Lung (tissue), 16 donors: Measurements from ENCODE around the gene TNC. TPM values are rescaled to one million over a fixed set of nuclear protein-coding genes. Genes with fewer than 3 reads are reported as not detected.

Source experiments
- ATAC-seq: fragments of 200-7000 bp; cut with Tn5 transposase; one replicate; pipeline ENCODE4 v1.9.1; 2020; ENCODE audit warnings: moderate number of reproducible peaks; ENCODE audit not compliant: insufficient read depth, low FRiP score
- DNase-seq, 3 donors: peaks; one replicate each; pipeline ENCODE4 v3.0.0-alpha.2; 2013 to 2017
- H3K27ac ChIP-seq, 2 donors: one replicate each; pipeline ENCODE4 v1.5.1; 2013; ENCODE audit warnings: mild to moderate bottlenecking in 2 of 2, moderate library complexity in 2 of 2, control low read depth in 1 of 2, inconsistent platforms in 1 of 2, low read depth in 1 of 2, low read length in 1 of 2
- H3K27me3 ChIP-seq, 3 donors: one replicate each; pipeline ENCODE4 v1.5.1; 2013; ENCODE audit warnings: low read length in 2 of 3; ENCODE audit not compliant: control insufficient read depth in 3 of 3, insufficient read depth in 3 of 3
- H3K36me3 ChIP-seq, 4 donors: one replicate each; pipeline ENCODE4 v1.5.1; 2013; ENCODE audit warnings: low read length in 4 of 4, mild to moderate bottlenecking in 1 of 4, moderate library complexity in 1 of 4; ENCODE audit not compliant: control insufficient read depth in 4 of 4, insufficient read depth in 4 of 4
- H3K4me1 ChIP-seq, 5 donors: one replicate each; pipeline ENCODE4 v1.5.1; 2013; ENCODE audit warnings: low read length in 5 of 5, mild to moderate bottlenecking in 2 of 5, moderate library complexity in 1 of 5; ENCODE audit not compliant: control insufficient read depth in 5 of 5, insufficient read depth in 5 of 5
- H3K4me3 ChIP-seq: one replicate; pipeline ENCODE4 v1.5.1; 2013; ENCODE audit warnings: mild to moderate bottlenecking, control low read depth, moderate library complexity
- H3K9ac ChIP-seq, 2 donors: one replicate each; pipeline ENCODE4 v1.5.1; 2013; ENCODE audit warnings: low read length in 2 of 2, control low read depth in 1 of 2; ENCODE audit not compliant: insufficient read depth in 1 of 2
- H3K9me3 ChIP-seq, 4 donors: one replicate each; pipeline ENCODE4 v1.5.1; 2013; ENCODE audit warnings: low read length in 3 of 4, mild to moderate bottlenecking in 1 of 4, moderate library complexity in 1 of 4; ENCODE audit not compliant: control insufficient read depth in 4 of 4, insufficient read depth in 3 of 4
- WGBS, 2 donors: extraction: QIAGEN DNeasy Blood & Tissue Kit; methylation state at CpG; one replicate each; pipeline ENCODE4 v1.1.7; 2013; 5-methylcytosine and 5-hydroxymethylcytosine counted together
- long read RNA-seq, 5 donors: transcript quantifications; one replicate each; lab custom pipeline, GENCODE V29; 2026
- polyA plus RNA-seq, 2 donors: library from polyadenylated mRNA; stranded (reverse); fragments of 200-250 nt; gene quantifications; one replicate each; pipeline ENCODE4 v1.2.1, GENCODE V29; 2013
- total RNA-seq, 2 donors: library from RNA; depleted of rRNA in 1 of 2; stranded (reverse); fragments of >200 nt in 1 of 2; gene quantifications; one replicate each; pipeline ENCODE4 v1.2.1, GENCODE V29; 2014 to 2021
- TF ChIP-seq, protein P1 (sequence below): IDR thresholded peaks from 2 replicates; pipeline ENCODE4 v1.5.1; 2012; ENCODE audit warnings: mild to moderate bottlenecking; ENCODE audit errors: control extremely low read depth, extremely low read depth
- donor health status: control.
- donor health status: control.
- donor health status: Bipolar disorder and iron deficiency.
- donor health status: healthy.
- donor health status: DM: yes; HTN: yes; CAD: no.

TNC gene
- 100 to 1,000 TPM in 1 of 2 donors, 10 to 100 TPM in 1; 45.2 to 242 TPM for total RNA-seq
- 100 to 1,000 TPM in 1 of 2 donors, 1 to 10 TPM in 1; 3.9 to 116 TPM for polyA plus RNA-seq
- long read RNA-seq, donor 1, full-length matches to known transcripts: 1 of 18 reads
- long read RNA-seq, donor 1, partial matches to known transcripts: 17 of 18 reads
- long read RNA-seq, donor 1, other reads (novel, unspliced or antisense): 0 of 18 reads
- long read RNA-seq, donor 2, partial matches to known transcripts: 6 of 6 reads
- long read RNA-seq, donor 2, other reads (novel, unspliced or antisense): 0 of 6 reads
- long read RNA-seq, donor 3: 0 reads
- long read RNA-seq, donor 4, partial matches to known transcripts: 5 of 5 reads
- long read RNA-seq, donor 4, other reads (novel, unspliced or antisense): 0 of 5 reads
- long read RNA-seq, donor 5, partial matches to known transcripts: 6 of 6 reads
- long read RNA-seq, donor 5, other reads (novel, unspliced or antisense): 0 of 6 reads

DNA sequence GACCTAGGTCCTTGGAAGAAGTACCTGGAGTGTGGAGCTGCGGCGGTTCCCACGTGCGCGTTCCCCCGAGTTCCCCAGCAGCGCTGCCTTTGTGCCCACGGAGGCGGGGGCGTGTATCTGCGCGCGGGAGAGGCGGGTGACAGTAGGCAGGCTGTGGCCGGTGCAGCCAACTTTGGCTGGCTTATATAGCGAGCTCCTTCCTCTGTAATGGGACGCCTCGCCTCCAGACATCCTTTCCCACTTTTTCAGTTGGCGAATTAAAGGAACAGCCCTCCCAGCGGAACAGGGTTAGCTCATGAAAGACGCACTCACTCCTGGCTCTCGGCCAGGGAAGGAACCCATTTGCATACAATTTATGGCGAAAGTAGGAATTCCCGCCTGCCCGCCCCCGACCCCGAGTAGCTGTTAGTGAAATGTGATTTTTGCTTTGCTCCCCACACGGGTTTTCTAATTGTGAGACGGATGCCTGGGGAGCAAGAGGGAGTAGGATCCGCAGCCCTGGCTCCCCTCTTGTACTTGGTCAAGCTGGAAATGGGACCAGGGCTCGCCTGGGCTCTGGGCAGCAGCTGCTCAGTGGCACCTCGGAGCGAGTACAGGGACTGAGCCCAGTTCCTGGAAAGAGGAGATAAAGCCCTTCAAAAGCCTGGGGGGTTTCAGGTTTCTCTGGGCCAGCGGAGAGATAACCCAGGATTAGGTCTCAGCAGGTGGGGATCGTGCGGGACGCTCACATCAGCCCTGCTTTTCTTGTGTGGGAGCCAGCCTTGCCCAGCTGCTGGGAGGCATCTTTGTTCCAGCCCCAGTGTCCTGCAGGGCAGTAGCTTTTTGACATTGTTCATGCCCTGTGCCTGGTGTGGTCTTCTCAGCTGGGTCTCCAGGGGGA is at the start of gene TNC:
TSS of gene TNC (minus strand) at position 159 of the 880 bp plus-strand sequence. CDS start 27,139 bp downstream, outside the sequence.
- DNase-seq (peak; percentile 88 to 94 (median 94)), ATAC-seq (peak; percentile 19)
- peak within 1 kb of the TSS in 1 of 2 donors; percentile 67 for H3K27ac ChIP-seq
- H3K36me3 ChIP-seq: no peaks in the 10 kb centered on the region
- H3K4me1 ChIP-seq: peaks cover 0 to 33% (median 2%) of the 10 kb centered on the region in 5 donors
- 2% methylated on average over 37 of the region's 37 CpGs for WGBS, 2 donors
- TF ChIP-seq, protein P1, sequence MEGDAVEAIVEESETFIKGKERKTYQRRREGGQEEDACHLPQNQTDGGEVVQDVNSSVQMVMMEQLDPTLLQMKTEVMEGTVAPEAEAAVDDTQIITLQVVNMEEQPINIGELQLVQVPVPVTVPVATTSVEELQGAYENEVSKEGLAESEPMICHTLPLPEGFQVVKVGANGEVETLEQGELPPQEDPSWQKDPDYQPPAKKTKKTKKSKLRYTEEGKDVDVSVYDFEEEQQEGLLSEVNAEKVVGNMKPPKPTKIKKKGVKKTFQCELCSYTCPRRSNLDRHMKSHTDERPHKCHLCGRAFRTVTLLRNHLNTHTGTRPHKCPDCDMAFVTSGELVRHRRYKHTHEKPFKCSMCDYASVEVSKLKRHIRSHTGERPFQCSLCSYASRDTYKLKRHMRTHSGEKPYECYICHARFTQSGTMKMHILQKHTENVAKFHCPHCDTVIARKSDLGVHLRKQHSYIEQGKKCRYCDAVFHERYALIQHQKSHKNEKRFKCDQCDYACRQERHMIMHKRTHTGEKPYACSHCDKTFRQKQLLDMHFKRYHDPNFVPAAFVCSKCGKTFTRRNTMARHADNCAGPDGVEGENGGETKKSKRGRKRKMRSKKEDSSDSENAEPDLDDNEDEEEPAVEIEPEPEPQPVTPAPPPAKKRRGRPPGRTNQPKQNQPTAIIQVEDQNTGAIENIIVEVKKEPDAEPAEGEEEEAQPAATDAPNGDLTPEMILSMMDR: no peak
- H3K4me3 ChIP-seq: peak within 1 kb of the TSS; percentile 5
- peaks cover 0 to 3% (median 0%) of the 10 kb centered on the region in 4 donors for H3K9me3 ChIP-seq
- peak within 1 kb of the TSS; percentile 53 to 60 for H3K9ac ChIP-seq
- H3K27me3 ChIP-seq: peaks cover 0 to 3% (median 0%) of the 10 kb centered on the region in 3 donors

- TF ChIP-seq, protein P1: no peak
- no peaks in the 10 kb centered on the region for H3K36me3 ChIP-seq
- H3K4me3 ChIP-seq: no peak overlapping the region
- H3K27me3 ChIP-seq: no peaks in the 10 kb centered on the region
- H3K9ac ChIP-seq: no peak overlapping the region
- DNase-seq: no peak
- ATAC-seq: no peak
- WGBS, 2 donors: 82 to 83% methylated on average over 3 of the region's 3 CpGs
- peaks cover 0 to 21% (median 0%) of the 10 kb centered on the region in 5 donors for H3K4me1 ChIP-seq
- peaks cover 0 to 3% (median 2%) of the 10 kb centered on the region in 4 donors for H3K9me3 ChIP-seq
- H3K27ac ChIP-seq: no peak overlapping the region
Observed at GRCh38 chr9:115167175-115167574, 49.2 kb upstream of the TNC start.

DNA sequence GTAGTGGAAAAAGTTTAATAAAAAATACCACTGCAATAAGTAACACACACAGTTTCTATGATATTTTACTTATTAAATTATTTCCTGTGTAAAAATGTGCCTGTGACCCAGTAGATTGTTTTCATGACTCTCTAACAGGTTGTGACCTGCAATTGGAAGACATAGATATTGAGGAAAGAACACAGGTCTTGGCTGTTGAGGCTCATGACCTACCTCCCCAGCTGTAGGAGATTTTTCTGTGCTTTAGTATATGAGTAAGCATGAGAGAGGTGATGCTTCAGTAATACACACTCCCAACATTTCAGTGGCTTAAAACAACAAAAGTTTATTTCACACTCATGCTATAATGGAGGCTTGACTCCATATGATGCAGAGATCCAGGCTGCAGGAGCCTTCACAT is 47.3 kb upstream of the TNC start:
- Histone ChIP-seq H3K9ac (no peak overlapping the region), H3K4me3 (no peak overlapping the region), H3K27me3 (no peaks in the 10 kb centered on the region), H3K36me3 (no peaks in the 10 kb centered on the region), H3K9me3 (peaks cover 0 to 3% (median 2%) of the 10 kb centered on the region in 4 donors), H3K4me1 (peaks cover 0 to 12% (median 0%) of the 10 kb centered on the region in 5 donors), H3K27ac (no peak overlapping the region)
- ATAC-seq (no peak), DNase-seq (no peak)
- TF ChIP-seq, protein P1: no peak
